ENCODE data around the gene MLLT6. TPM values are rescaled to one million over a fixed set of nuclear protein-coding genes. Genes with fewer than 3 reads are reported as not detected.

The MLLT6 gene
- total RNA-seq, 1 experiment from 2014 or later, result 24.7 TPM

- ChIA-PET CTCF (no interaction called here), POLR2A (ENCODE audit: unreplicated experiment) (no interaction called here)
- Histone ChIP-seq H3K4me1 (ENCODE audit: insufficient read depth, low read length) (peaks cover 8% of the 10 kb centered on the region), H3K4me2 (ENCODE audit: low read length) (no peak overlapping the region), H3K4me3 (ENCODE audit: low read length) (no peak overlapping the region), H3K9ac (ENCODE audit: low read length) (no peak overlapping the region), H3K36me3 (ENCODE audit: low read depth, low read length) (no peaks in the 10 kb centered on the region; the same call in 1 of the 2 replicates), H3K27me3 (ENCODE audit: low read length) (no peaks in the 10 kb centered on the region), H3K79me2 (ENCODE audit: low read length) (peaks cover 70% of the 10 kb centered on the region), H2AFZ (ENCODE audit: low read length) (no peak overlapping the region), H3K9me2 (replicated peaks; ENCODE audit: low read length) (no peaks in the 10 kb centered on the region), H3K27ac (ENCODE audit: low read length) (no peak overlapping the region), H3K9me3 (ENCODE audit: low read length) (no peaks in the 10 kb centered on the region), H4K20me1 (ENCODE audit: low read length) (peaks cover 8% of the 10 kb centered on the region; the same call in 1 of the 2 replicates), H3F3A (ENCODE audit: low read length, unreplicated experiment) (no peaks in the 10 kb centered on the region)
- BruUV-seq (replicated peaks), result no TSS peak
- no peak for DNase-seq
- ATAC-seq, result no peak
- TF ChIP-seq CTCF (conservative IDR thresholded peaks at IDR 0.05; ENCODE audit: low read depth, low read length) (no peak), EZH2phosphoT487 (IDR thresholded peaks at IDR 0.05; ENCODE audit: borderline replicate concordance, low read length) (no peak), EZH2 (IDR thresholded peaks at IDR 0.05; ENCODE audit: low read length, unreplicated experiment) (no peak)
- intact Hi-C loops (cut with micrococcal nuclease), result no loop called here
Observed at GRCh38 chr17:38742411-38743308, 37.6 kb downstream of the MLLT6 start.

- intact Hi-C loops (cut with micrococcal nuclease), result no loop called here
- no peaks in the 10 kb centered on the region for H3K27me3 ChIP-seq (ENCODE audit: low read length)
- ChIA-PET CTCF (no interaction called here), POLR2A (ENCODE audit: unreplicated experiment) (no interaction called here)
- H3K4me1 ChIP-seq (ENCODE audit: insufficient read depth, low read length), result peaks cover 8% of the 10 kb centered on the region
- no TSS peak for BruUV-seq (replicated peaks)
- DNase-seq (no peak), ATAC-seq (no peak)
- no peak overlapping the region for H3K27ac ChIP-seq (ENCODE audit: low read length)
- peaks cover 8% of the 10 kb centered on the region; the same call in 1 of the 2 replicates for H4K20me1 ChIP-seq (ENCODE audit: low read length)
- no peaks in the 10 kb centered on the region for H3F3A ChIP-seq (ENCODE audit: low read length, unreplicated experiment)
- TF ChIP-seq EZH2phosphoT487 (IDR thresholded peaks at IDR 0.05; ENCODE audit: borderline replicate concordance, low read length) (no peak), EZH2 (IDR thresholded peaks at IDR 0.05; ENCODE audit: low read length, unreplicated experiment) (no peak), CTCF (conservative IDR thresholded peaks at IDR 0.05; ENCODE audit: low read depth, low read length) (no peak)
- H3K9me2 ChIP-seq (replicated peaks; ENCODE audit: low read length), result no peaks in the 10 kb centered on the region
- H3K4me2 ChIP-seq (ENCODE audit: low read length), result no peak overlapping the region
- H3K4me3 ChIP-seq (ENCODE audit: low read length), result no peak overlapping the region
- no peak overlapping the region for H2AFZ ChIP-seq (ENCODE audit: low read length)
- H3K9me3 ChIP-seq (ENCODE audit: low read length), result no peaks in the 10 kb centered on the region
- no peak overlapping the region for H3K9ac ChIP-seq (ENCODE audit: low read length)
- no peaks in the 10 kb centered on the region; the same call in 1 of the 2 replicates for H3K36me3 ChIP-seq (ENCODE audit: low read depth, low read length)
- H3K79me2 ChIP-seq (ENCODE audit: low read length), result peaks cover 77% of the 10 kb centered on the region
Observed at GRCh38 chr17:38743556-38744171, 38.6 kb downstream of the MLLT6 start.
